Gastrocnemius medialis (tissue), 4 donors: ENCODE data around the gene FKRP.

Experiments
- CTCF ChIP-seq, 5 experiments: fragments of 450-650 bp in 3 of 5; fragments of 200-600 bp in 2 of 5; sonication (generic) in 2 of 5; IDR thresholded peaks in 4 of 5; conservative IDR thresholded peaks in 1 of 5; 1 replicate in 4 of 5; 2 replicates in 1 of 5; pipeline ENCODE4 v1.5.1; 2016 to 2019; ENCODE audit warnings: antibody characterized with exemption in 5 of 5, mild to moderate bottlenecking in 3 of 5, moderate library complexity in 3 of 5
- POLR2A ChIP-seq, 2 donors: fragments of 450-650 bp; IDR thresholded peaks; one replicate each; pipeline ENCODE4 v1.6.1; 2017; ENCODE audit warnings: antibody characterized with exemption in 2 of 2, mild to moderate bottlenecking in 2 of 2, moderate library complexity in 2 of 2

- TF ChIP-seq POLR2A (IDR thresholded peaks at IDR 0.05) (no peak), CTCF (IDR thresholded peaks at IDR 0.05 in 4 of 5, conservative IDR thresholded peaks at IDR 0.05 in 1 of 5) (no peak)
These were observed 16.2 kb upstream of the FKRP start for GRCh38 chr19:46729696-46730095.
